Suprapubic skin (tissue), 3 donors: ENCODE results near the gene ERC2.

Source experiments
- POLR2A ChIP-seq, 2 donors: fragments of 450-650 bp; IDR thresholded peaks; one replicate each; pipeline ENCODE4 v1.6.1; 2017; ENCODE audit warnings: antibody characterized with exemption in 2 of 2, mild to moderate bottlenecking in 2 of 2, moderate library complexity in 2 of 2
- TF ChIP-seq, protein P1 (sequence below), 2 donors: fragments of 200-600 bp in 1 of 2; fragments of 450-650 bp in 1 of 2; sonication (generic) in 1 of 2; IDR thresholded peaks; one replicate each; pipeline ENCODE4 v1.5.1; 2016 to 2019; ENCODE audit warnings: antibody characterized with exemption in 2 of 2, mild to moderate bottlenecking in 1 of 2, moderate library complexity in 1 of 2

DNA sequence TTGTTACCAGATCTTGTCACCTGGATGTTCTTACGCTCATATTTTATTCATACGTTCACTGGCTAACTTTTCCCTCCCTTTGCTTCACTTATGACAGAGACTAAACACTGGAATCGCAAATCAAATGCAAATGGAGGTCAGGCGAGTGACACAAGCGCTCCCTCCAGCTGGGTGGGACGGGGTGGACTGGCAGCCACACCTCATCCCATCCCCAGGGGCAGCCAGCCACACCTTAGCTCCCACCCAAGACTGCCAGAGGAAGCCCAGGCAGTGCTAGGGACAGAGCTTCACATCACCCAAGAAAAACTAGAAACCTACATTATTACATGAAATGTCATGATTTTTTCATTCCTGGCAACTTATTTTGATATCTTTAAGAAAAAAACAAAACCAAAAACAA, 366.2 kb downstream of the ERC2 start:
- TF ChIP-seq, protein P1, sequence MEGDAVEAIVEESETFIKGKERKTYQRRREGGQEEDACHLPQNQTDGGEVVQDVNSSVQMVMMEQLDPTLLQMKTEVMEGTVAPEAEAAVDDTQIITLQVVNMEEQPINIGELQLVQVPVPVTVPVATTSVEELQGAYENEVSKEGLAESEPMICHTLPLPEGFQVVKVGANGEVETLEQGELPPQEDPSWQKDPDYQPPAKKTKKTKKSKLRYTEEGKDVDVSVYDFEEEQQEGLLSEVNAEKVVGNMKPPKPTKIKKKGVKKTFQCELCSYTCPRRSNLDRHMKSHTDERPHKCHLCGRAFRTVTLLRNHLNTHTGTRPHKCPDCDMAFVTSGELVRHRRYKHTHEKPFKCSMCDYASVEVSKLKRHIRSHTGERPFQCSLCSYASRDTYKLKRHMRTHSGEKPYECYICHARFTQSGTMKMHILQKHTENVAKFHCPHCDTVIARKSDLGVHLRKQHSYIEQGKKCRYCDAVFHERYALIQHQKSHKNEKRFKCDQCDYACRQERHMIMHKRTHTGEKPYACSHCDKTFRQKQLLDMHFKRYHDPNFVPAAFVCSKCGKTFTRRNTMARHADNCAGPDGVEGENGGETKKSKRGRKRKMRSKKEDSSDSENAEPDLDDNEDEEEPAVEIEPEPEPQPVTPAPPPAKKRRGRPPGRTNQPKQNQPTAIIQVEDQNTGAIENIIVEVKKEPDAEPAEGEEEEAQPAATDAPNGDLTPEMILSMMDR (IDR thresholded peaks at IDR 0.05) = no peak
- no peak for TF ChIP-seq POLR2A (IDR thresholded peaks at IDR 0.05)
